Adrenal gland (tissue), 5 donors: ENCODE measurements around the gene RABGGTA.

Source experiments
- POLR2A ChIP-seq, 2 donors: fragments of 450-650 bp; IDR thresholded peaks; one replicate each; pipeline ENCODE4 v1.6.1; 2017; ENCODE audit warnings: antibody characterized with exemption in 2 of 2, mild to moderate bottlenecking in 2 of 2, moderate library complexity in 1 of 2
- TF ChIP-seq, protein P1 (sequence below), 6 experiments: fragments of 450-650 bp in 4 of 6; fragments of 200-600 bp in 2 of 6; sonication (generic) in 1 of 6; IDR thresholded peaks; 1 replicate in 5 of 6; 2 replicates in 1 of 6; pipeline versions ENCODE4 v1.5.1 to v1.8.0; 2016 to 2021; ENCODE audit warnings: antibody characterized with exemption in 6 of 6, mild to moderate bottlenecking in 2 of 6, moderate library complexity in 1 of 6
- donor health status: DM: no; HTN: no; CAD: no.

DNA sequence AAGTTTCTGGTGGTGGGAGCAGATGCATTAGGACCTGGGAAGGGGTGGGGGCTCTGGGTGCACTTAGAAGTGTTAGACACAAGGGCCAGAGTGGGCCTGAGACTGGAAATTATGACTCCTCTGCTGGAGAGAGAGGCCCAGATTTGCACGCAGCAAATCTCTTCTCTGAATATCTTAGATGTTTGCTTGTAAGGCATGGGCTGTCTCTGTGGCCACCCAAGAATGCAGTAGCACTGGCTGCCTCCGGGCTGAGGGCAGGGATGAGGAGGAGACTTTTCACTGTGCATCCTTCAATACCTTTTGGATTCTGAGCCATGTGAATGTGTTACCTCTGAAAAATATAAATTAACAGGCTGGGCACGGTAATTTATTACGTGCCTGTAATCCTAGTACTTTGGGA lies 14.0 kb upstream of the RABGGTA start:
- TF ChIP-seq, protein P1, sequence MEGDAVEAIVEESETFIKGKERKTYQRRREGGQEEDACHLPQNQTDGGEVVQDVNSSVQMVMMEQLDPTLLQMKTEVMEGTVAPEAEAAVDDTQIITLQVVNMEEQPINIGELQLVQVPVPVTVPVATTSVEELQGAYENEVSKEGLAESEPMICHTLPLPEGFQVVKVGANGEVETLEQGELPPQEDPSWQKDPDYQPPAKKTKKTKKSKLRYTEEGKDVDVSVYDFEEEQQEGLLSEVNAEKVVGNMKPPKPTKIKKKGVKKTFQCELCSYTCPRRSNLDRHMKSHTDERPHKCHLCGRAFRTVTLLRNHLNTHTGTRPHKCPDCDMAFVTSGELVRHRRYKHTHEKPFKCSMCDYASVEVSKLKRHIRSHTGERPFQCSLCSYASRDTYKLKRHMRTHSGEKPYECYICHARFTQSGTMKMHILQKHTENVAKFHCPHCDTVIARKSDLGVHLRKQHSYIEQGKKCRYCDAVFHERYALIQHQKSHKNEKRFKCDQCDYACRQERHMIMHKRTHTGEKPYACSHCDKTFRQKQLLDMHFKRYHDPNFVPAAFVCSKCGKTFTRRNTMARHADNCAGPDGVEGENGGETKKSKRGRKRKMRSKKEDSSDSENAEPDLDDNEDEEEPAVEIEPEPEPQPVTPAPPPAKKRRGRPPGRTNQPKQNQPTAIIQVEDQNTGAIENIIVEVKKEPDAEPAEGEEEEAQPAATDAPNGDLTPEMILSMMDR (IDR thresholded peaks at IDR 0.05): no peak
- TF ChIP-seq POLR2A (IDR thresholded peaks at IDR 0.05): no peak
